Measurements from ENCODE around the gene SOD2.
"Not testable (repeated sequence)": the region's sequence is repeated elsewhere in the genome, so short reads cannot be mapped to it uniquely, and the experiment has no call there.

SOD2 gene

DNA sequence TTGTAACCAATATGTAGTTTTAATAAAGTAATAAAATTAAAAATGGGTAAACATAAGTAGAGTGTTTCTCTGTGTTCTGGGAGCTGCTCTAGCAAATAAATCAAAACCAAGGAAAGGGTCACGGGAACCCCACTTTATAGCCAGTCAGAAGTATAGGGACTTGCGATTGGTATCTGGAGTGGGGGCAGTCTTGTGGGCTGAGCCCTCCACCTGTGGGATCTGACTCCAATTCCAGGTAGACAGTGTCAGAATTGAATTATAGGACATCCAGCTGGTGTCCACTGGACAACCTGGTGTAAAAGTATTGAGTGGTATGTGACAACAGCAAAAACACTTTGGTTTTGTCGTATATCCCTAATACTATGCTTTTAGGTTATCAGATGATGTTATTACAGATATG, 14.5 kb downstream of the SOD2 start:
- DNase-seq (ENCODE audit: low read depth): no peak
- TF ChIP-seq, protein P1, sequence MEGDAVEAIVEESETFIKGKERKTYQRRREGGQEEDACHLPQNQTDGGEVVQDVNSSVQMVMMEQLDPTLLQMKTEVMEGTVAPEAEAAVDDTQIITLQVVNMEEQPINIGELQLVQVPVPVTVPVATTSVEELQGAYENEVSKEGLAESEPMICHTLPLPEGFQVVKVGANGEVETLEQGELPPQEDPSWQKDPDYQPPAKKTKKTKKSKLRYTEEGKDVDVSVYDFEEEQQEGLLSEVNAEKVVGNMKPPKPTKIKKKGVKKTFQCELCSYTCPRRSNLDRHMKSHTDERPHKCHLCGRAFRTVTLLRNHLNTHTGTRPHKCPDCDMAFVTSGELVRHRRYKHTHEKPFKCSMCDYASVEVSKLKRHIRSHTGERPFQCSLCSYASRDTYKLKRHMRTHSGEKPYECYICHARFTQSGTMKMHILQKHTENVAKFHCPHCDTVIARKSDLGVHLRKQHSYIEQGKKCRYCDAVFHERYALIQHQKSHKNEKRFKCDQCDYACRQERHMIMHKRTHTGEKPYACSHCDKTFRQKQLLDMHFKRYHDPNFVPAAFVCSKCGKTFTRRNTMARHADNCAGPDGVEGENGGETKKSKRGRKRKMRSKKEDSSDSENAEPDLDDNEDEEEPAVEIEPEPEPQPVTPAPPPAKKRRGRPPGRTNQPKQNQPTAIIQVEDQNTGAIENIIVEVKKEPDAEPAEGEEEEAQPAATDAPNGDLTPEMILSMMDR (IDR thresholded peaks at IDR 0.05; ENCODE audit: control insufficient read depth, insufficient read depth, low read depth, low read length, missing control alignments): no peak
- no peak overlapping the region for H3K4me3 ChIP-seq (ENCODE audit: control insufficient read depth, low read depth, low read length)

DNA sequence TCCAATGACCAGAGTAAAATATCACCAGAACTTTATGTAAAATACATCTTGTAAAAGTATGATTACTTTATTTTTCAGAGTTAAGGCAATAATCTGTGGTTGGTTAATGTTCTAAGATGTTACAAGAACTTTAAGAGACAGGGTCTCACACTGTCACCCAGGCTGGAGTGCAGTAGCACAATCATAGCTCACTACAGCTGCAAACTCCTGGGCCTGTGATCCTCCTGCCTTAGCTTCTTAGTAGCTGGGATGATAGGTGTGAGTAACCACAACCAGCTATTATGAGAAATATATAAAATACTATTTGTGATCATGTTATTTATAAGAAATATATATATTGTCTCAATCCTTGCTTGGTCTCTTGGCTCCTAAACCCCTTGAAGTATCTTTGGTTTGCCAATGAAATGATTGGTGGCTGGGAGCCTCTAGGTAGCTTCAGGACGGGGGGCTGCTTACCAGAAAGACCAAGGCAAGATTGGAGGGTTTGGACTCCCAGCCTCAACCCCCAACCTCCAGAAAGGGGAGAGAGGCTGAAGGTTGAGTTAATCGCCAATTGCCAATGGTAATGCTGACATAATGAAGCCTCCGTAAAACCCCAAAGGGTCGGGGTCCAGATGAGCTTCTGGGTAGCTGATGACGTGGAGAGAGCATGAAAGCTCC, 15.4 kb downstream of the SOD2 start:
- TF ChIP-seq, protein P1 (IDR thresholded peaks at IDR 0.05; ENCODE audit: control insufficient read depth, insufficient read depth, low read depth, low read length, missing control alignments): no peak
- DNase-seq (ENCODE audit: low read depth): no peak
- no peak overlapping the region for H3K4me3 ChIP-seq (ENCODE audit: control insufficient read depth, low read depth, low read length)

DNA sequence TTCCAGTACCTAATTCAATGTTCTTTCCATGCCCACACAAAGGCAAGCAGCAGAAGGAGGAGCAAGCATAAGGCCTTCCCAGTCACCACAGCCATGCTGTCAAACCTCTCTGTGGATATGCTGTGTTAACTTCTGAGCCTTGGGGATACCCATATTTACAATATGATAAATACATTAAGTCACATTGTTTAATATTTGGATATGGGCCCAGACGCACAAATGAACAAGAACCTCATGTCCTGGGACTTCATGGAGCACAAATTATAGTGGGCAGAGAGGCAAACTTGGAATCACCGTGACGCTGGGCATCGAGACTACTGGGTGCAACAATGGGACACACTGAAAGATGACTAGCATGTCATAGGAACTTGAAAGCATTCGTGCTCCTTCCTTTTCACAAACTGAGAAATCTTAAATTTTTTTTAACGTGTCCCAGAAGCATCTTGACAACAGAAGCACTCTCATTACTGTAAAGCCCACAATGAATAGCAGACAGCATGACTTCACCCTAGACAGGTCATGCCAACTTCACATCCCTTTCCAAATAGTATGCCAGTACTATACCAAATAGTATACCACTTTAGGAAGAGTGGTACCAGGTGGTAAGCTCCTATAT, 16.0 kb downstream of the SOD2 start:
- no peak for DNase-seq (ENCODE audit: low read depth)
- no peak overlapping the region for H3K4me3 ChIP-seq (ENCODE audit: control insufficient read depth, low read depth, low read length)
- TF ChIP-seq, protein P1 (IDR thresholded peaks at IDR 0.05; ENCODE audit: control insufficient read depth, insufficient read depth, low read depth, low read length, missing control alignments): no peak

DNA sequence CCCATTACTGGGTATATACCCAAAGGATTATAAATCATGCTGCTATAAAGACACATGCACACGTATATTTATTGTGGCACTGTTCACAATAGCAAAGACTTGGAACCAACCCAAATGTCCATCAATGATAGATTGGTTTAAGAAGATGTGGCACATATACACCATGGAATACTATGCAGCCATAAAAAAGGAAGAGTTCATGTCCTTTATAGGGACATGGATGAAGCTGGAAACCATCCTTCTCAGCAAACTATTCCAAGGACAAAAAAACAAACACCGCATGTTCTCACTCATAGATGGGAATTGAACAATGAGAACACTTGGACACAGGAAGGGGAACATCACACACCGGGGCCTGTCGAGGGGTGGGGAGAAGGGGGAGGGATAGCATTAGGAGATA, 16.8 kb downstream of the SOD2 start:
- not testable (repeated sequence) for DNase-seq (ENCODE audit: low read depth); H3K4me3 ChIP-seq (ENCODE audit: control insufficient read depth, low read depth, low read length)

DNA sequence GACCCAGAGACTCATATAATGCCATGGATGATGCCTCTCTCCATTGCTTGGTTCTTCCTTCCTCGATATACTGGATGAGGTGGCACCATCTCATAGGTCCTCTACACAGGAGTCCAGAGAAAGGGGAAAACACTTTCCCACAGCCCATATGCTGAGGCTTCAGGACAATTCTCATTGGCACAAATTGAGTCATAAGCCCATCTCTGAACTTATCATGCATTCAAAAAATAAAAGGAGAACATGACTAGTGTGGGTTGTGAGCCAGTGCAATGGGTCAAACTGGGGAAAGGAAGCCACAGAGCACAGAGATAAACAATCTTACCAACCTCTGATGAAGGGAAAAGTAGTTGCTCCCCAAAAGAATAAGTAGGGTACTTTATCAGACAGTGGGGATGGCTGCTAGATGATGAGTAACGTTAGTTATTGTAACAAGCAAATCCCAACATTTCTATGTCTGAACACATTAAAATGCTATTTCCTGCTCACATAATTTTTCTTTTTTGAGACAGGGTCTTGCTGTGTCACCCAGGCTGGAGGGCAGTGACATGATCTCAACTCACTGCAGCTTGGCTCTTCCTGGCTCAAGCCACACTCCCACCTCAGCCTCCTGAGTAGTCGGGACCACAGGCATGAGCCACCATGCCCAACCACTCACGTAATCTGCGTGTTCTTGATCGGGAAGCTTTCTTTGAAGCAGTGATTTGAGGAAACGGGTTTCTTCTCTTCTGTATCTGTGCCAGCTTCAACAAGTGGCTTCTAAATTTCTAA, 27.0 kb downstream of the SOD2 start:
- TF ChIP-seq, protein P1 (IDR thresholded peaks at IDR 0.05; ENCODE audit: control insufficient read depth, insufficient read depth, low read depth, low read length, missing control alignments): no peak
- no peak for DNase-seq (ENCODE audit: low read depth)
- H3K4me3 ChIP-seq (ENCODE audit: control insufficient read depth, low read depth, low read length): no peak overlapping the region

DNA sequence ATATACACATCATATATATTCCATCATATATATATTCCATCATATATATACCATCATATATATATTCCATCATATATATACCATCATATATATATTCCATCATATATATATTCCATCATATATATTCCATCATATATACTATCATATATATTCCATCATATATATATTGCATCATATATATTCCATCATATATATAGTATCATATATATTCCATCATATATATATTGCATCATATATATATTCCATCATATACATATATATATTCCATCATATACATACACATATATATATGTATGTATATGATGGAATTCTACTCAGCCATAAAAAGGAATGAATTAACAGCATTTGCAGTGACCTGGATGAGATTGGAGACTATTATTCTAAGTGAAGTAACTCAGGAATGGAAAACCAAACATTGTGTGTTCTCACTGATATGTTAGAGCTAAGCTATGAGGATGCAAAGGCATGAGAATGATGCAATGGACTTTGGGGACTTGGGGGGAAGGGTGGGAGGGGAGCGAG, 29.6 kb downstream of the SOD2 start:
- not testable (repeated sequence) for H3K4me3 ChIP-seq (ENCODE audit: control insufficient read depth, low read depth, low read length); DNase-seq (ENCODE audit: low read depth)

DNA sequence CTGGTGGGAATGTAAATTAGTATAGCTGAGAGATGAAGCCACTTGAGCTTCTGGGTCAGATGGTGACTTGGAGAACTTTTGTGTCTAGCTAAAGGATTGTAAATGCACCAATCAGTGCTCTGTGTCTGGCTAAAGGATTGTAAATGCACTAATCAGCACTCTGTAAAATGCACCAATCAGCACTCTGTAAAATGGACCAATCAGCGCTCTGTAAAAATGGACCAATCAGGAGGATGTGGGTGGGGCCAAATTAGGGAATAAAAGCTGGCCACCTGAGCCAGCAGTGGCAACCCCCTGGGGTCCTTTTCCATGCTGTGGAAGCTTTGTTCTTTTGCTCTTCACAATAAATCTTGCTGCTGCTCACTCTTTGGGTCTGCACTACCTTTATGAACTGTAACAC, 31.1 kb downstream of the SOD2 start:
- not testable (repeated sequence) for DNase-seq (ENCODE audit: low read depth); H3K4me3 ChIP-seq (ENCODE audit: control insufficient read depth, low read depth, low read length)

DNA sequence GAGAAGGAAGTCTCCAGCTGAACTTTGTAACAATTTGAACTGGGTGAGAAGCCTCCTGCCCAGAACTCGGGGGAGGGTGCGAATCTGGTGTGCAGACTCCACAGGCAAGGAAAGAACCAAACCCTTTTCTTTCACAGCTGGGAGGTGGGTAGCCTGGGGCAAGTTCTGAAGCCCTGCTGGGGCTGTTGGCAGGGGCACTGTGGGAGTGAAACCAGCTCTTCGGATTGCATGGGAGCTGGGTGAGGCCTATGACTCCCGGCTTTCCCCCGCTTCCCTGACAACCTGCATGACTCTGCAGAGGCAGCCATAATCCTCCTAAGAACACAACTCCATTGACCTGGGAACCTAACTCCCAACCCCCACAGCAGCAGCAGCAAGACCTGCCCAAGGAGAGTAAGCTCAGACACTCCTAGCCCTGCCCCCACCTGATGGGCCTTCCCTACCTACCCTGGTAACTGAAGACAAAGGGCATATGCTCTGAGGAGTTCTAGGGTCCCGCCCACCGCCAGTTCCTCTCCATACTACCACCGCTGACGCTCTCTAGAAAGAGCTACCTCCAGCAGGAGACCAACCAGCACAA, 37.5 kb downstream of the SOD2 start:
- no peak overlapping the region for H3K4me3 ChIP-seq (ENCODE audit: control insufficient read depth, low read depth, low read length)
- no peak for DNase-seq (ENCODE audit: low read depth)
- TF ChIP-seq, protein P1 (IDR thresholded peaks at IDR 0.05; ENCODE audit: control insufficient read depth, insufficient read depth, low read depth, low read length, missing control alignments): no peak

All from AG09309 (cell line).